Measurements from ENCODE around the gene DCLK1.

DCLK1 gene

DNA sequence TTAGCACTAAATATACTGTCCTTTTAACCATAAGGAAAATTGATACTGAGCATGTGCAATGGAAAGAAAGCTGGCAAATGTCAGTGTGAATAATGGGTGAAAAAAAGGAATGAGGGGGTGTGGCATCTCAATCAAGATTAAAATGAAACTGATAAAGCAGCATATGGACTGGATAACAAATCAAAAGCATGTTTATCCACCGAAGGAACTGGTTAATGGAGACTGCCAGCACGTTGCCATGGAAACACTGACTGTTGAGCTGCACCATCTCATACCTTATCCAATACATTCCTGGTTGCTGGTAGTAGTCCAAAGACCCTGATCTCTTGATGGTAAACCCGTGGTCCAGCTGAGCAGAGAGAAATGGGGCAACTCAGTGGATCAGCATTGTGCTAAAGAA is 343.2 kb downstream of the DCLK1 start:
- no CpG with 5 or more reads among the region's 3 CpGs for WGBS (ENCODE audit: extremely low coverage, insufficient coverage, insufficient read length)
- no peak overlapping the region for H3K4me3 ChIP-seq (ENCODE audit: low read depth, low read length)

DNA sequence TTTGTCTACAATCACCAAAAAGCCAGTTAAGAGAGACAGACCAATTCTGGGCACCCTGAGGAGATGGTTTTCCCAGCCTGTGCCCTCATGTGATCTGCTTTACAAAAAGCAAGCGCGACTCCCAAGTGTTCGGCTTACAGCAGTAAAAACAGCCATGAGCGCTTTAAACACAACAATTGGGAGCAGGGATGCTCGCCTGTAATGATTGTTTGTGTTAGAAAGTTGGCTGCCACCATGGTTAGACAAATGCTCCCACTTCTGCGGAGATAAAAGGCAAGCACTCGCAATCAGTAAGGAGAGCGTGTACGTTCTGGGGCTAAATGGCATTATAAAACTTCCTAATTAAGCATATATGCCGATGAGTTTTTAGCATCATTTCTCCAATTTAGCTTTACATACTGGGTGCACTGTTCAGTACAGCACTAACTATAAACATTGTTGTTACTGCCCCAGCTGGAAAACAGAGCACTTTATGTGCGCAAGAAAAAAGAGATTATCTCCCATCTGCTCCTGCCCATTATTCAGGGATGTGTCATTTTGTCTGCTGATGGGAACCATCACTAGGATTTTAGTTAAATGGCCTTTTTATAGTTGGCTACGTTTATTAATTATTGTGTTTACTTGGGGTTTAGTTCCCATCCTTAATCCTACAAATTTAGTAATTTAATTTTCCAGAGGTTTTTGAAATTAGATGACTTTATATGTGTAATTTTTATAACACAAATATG is 345.4 kb downstream of the DCLK1 start:
- H2BK5ac ChIP-seq (ENCODE audit: low read depth, low read length, poor library complexity): no peak overlapping the region
- no peaks in the 10 kb centered on the region for H3K9me3 ChIP-seq (ENCODE audit: insufficient read depth, low read depth, low read length)
- no CpG with 5 or more reads among the region's 12 CpGs for WGBS (ENCODE audit: extremely low coverage, insufficient coverage, insufficient read length)
- no peak overlapping the region for H4K91ac ChIP-seq (ENCODE audit: low read depth, low read length)
- H3K4me2 ChIP-seq (ENCODE audit: low read length): no peak overlapping the region
- no peaks in the 10 kb centered on the region for H3K79me2 ChIP-seq (ENCODE audit: control insufficient read depth, insufficient read depth, low read length, poor library complexity)
- H3K36me3 ChIP-seq (ENCODE audit: control insufficient read depth in 1 of 2, insufficient read depth in 2 of 2, low read length in 2 of 2): no peaks in the 10 kb centered on the region
- no peak overlapping the region for H2AFZ ChIP-seq (ENCODE audit: insufficient read depth, low read length, poor library complexity)
- no peak overlapping the region for H2AK5ac ChIP-seq (ENCODE audit: low read length)
- H3K23ac ChIP-seq (ENCODE audit: low read length): no peak overlapping the region
- no peak overlapping the region for H3K14ac ChIP-seq (ENCODE audit: low read length)
- H3K4ac ChIP-seq (ENCODE audit: low read depth, low read length): no peak overlapping the region
- no peaks in the 10 kb centered on the region for H3K4me1 ChIP-seq (ENCODE audit: control insufficient read depth in 1 of 2, insufficient read depth in 2 of 2, low read length in 2 of 2)
- H3K18ac ChIP-seq (ENCODE audit: low read length): no peak overlapping the region
- H2BK120ac ChIP-seq (ENCODE audit: insufficient read depth, low read length, poor library complexity): no peak overlapping the region
- no peak overlapping the region for H3K27ac ChIP-seq (ENCODE audit: low read depth, low read length)
- no peak overlapping the region for H3K4me3 ChIP-seq (ENCODE audit: low read depth, low read length)
- H2BK12ac ChIP-seq (ENCODE audit: low read length): no peak overlapping the region
- no peaks in the 10 kb centered on the region for H3K79me1 ChIP-seq (ENCODE audit: low read length)
- no peak overlapping the region for H4K12ac ChIP-seq (ENCODE audit: low read depth, low read length)
- H3K9ac ChIP-seq (ENCODE audit: low read length): no peak overlapping the region
- no peak overlapping the region for H4K8ac ChIP-seq (ENCODE audit: low read depth, low read length)
- DNase-seq: no peak
- H3K27me3 ChIP-seq (ENCODE audit: insufficient read depth, low read length): no peaks in the 10 kb centered on the region

More for the DNA sequence above, 343.2 kb downstream of the DCLK1 start:
- Histone ChIP-seq H3K23ac (ENCODE audit: low read length) (no peak overlapping the region), H4K91ac (ENCODE audit: low read depth, low read length) (no peak overlapping the region), H3K9ac (ENCODE audit: low read length) (no peak overlapping the region), H2AFZ (ENCODE audit: insufficient read depth, low read length, poor library complexity) (no peak overlapping the region), H3K79me2 (ENCODE audit: control insufficient read depth, insufficient read depth, low read length, poor library complexity) (no peaks in the 10 kb centered on the region), H3K4me2 (ENCODE audit: low read length) (no peak overlapping the region), H2BK120ac (ENCODE audit: insufficient read depth, low read length, poor library complexity) (no peak overlapping the region), H4K8ac (ENCODE audit: low read depth, low read length) (no peak overlapping the region), H2BK5ac (ENCODE audit: low read depth, low read length, poor library complexity) (no peak overlapping the region), H3K4me1 (ENCODE audit: control insufficient read depth in 1 of 2, insufficient read depth in 2 of 2, low read length in 2 of 2) (no peaks in the 10 kb centered on the region), H3K79me1 (ENCODE audit: low read length) (no peaks in the 10 kb centered on the region), H3K27ac (ENCODE audit: low read depth, low read length) (no peak overlapping the region), H3K27me3 (ENCODE audit: insufficient read depth, low read length) (no peaks in the 10 kb centered on the region), H3K9me3 (ENCODE audit: insufficient read depth, low read depth, low read length) (no peaks in the 10 kb centered on the region), H2BK12ac (ENCODE audit: low read length) (no peak overlapping the region), H3K36me3 (ENCODE audit: control insufficient read depth in 1 of 2, insufficient read depth in 2 of 2, low read length in 2 of 2) (no peaks in the 10 kb centered on the region), H3K14ac (ENCODE audit: low read length) (no peak overlapping the region), H2AK5ac (ENCODE audit: low read length) (no peak overlapping the region), H3K4ac (ENCODE audit: low read depth, low read length) (no peak overlapping the region), H4K12ac (ENCODE audit: low read depth, low read length) (no peak overlapping the region), H3K18ac (ENCODE audit: low read length) (no peak overlapping the region)
- DNase-seq: no peak

DNA sequence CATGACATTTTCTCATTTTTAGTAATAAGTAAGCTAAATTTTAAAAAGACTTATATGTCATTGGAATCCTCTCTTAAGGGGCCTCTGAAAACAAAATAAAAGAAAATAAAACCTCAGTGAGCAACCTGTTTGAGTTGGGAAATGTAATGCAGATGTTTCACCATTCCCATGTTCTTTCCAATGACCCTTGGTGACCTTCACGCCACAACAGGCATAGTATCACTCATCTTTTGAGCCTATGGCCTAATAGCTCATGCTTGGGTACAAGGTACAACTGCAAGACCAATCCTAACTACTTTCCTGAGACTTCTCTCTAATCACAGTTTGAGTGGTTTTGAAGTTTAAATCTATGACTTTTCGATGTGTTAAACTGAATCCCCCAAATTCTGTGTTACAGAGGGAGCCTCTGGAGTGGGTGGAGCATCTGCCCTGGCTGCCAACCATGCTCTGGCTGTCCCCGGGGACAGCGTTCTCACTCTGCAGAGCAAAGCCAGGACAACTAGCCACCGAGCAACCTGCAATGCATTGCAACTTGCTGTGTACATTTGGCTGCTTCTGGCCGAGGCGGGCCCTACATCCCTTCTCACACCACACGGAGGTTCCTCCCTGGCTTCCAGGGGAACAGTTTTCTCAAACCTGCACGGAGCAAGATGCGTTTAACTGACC is 346.8 kb downstream of the DCLK1 start:
- no peaks in the 10 kb centered on the region for H3K79me2 ChIP-seq (ENCODE audit: control insufficient read depth, insufficient read depth, low read length, poor library complexity)
- no peak overlapping the region for H3K4me3 ChIP-seq (ENCODE audit: low read depth, low read length)
- no peak overlapping the region for H4K12ac ChIP-seq (ENCODE audit: low read depth, low read length)
- WGBS (ENCODE audit: extremely low coverage, insufficient coverage, insufficient read length): no CpG with 5 or more reads among the region's 10 CpGs
- H3K36me3 ChIP-seq (ENCODE audit: control insufficient read depth in 1 of 2, insufficient read depth in 2 of 2, low read length in 2 of 2): no peaks in the 10 kb centered on the region
- no peak overlapping the region for H4K8ac ChIP-seq (ENCODE audit: low read depth, low read length)
- H3K9me3 ChIP-seq (ENCODE audit: insufficient read depth, low read depth, low read length): no peaks in the 10 kb centered on the region
- H3K23ac ChIP-seq (ENCODE audit: low read length): no peak overlapping the region
- no peak overlapping the region for H3K4ac ChIP-seq (ENCODE audit: low read depth, low read length)
- no peak for DNase-seq
- H3K4me2 ChIP-seq (ENCODE audit: low read length): no peak overlapping the region
- no peak overlapping the region for H3K9ac ChIP-seq (ENCODE audit: low read length)
- H3K79me1 ChIP-seq (ENCODE audit: low read length): no peaks in the 10 kb centered on the region
- no peak overlapping the region for H2BK5ac ChIP-seq (ENCODE audit: low read depth, low read length, poor library complexity)
- no peak overlapping the region for H2AK5ac ChIP-seq (ENCODE audit: low read length)
- no peak overlapping the region for H3K14ac ChIP-seq (ENCODE audit: low read length)
- H4K91ac ChIP-seq (ENCODE audit: low read depth, low read length): no peak overlapping the region
- no peak overlapping the region for H3K27ac ChIP-seq (ENCODE audit: low read depth, low read length)
- no peak overlapping the region for H3K18ac ChIP-seq (ENCODE audit: low read length)
- no peak overlapping the region for H2AFZ ChIP-seq (ENCODE audit: insufficient read depth, low read length, poor library complexity)
- no peaks in the 10 kb centered on the region for H3K27me3 ChIP-seq (ENCODE audit: insufficient read depth, low read length)
- H3K4me1 ChIP-seq (ENCODE audit: control insufficient read depth in 1 of 2, insufficient read depth in 2 of 2, low read length in 2 of 2): no peaks in the 10 kb centered on the region
- H2BK120ac ChIP-seq (ENCODE audit: insufficient read depth, low read length, poor library complexity): no peak overlapping the region
- no peak overlapping the region for H2BK12ac ChIP-seq (ENCODE audit: low read length)

DNA sequence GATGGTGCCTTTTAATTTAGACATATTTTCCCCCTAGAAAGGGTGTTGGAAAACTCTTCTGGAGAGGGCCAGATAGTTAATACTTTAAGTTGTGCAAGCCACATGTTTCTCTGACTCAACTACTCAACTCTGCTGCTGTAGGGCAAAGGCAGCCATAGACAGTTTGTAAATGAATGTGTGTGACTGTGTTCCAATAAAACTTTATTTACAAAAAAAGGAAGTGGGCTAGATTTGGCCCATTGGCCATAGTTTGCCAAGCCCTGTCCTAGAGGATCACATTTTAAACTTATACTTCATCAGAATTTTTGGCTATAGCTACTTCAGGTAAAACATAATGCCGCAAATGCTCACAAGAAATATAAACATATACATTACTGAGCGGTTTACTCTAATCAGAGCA is 348.4 kb downstream of the DCLK1 start:
- DNase-seq: no peak
- Histone ChIP-seq H3K27ac (ENCODE audit: low read depth, low read length) (no peak overlapping the region), H3K23ac (ENCODE audit: low read length) (no peak overlapping the region), H3K4me2 (ENCODE audit: low read length) (no peak overlapping the region), H3K4me3 (ENCODE audit: low read depth, low read length) (no peak overlapping the region), H3K4me1 (ENCODE audit: control insufficient read depth in 1 of 2, insufficient read depth in 2 of 2, low read length in 2 of 2) (no peaks in the 10 kb centered on the region), H2BK5ac (ENCODE audit: low read depth, low read length, poor library complexity) (no peak overlapping the region), H2AK5ac (ENCODE audit: low read length) (no peak overlapping the region), H3K79me1 (ENCODE audit: low read length) (no peaks in the 10 kb centered on the region), H4K8ac (ENCODE audit: low read depth, low read length) (no peak overlapping the region), H3K9ac (ENCODE audit: low read length) (no peak overlapping the region), H4K12ac (ENCODE audit: low read depth, low read length) (no peak overlapping the region), H3K14ac (ENCODE audit: low read length) (no peak overlapping the region), H2BK120ac (ENCODE audit: insufficient read depth, low read length, poor library complexity) (no peak overlapping the region), H2BK12ac (ENCODE audit: low read length) (no peak overlapping the region), H3K4ac (ENCODE audit: low read depth, low read length) (no peak overlapping the region), H3K36me3 (ENCODE audit: control insufficient read depth in 1 of 2, insufficient read depth in 2 of 2, low read length in 2 of 2) (no peaks in the 10 kb centered on the region), H3K9me3 (ENCODE audit: insufficient read depth, low read depth, low read length) (no peaks in the 10 kb centered on the region), H4K91ac (ENCODE audit: low read depth, low read length) (no peak overlapping the region), H3K18ac (ENCODE audit: low read length) (no peak overlapping the region), H3K79me2 (ENCODE audit: control insufficient read depth, insufficient read depth, low read length, poor library complexity) (no peaks in the 10 kb centered on the region), H3K27me3 (ENCODE audit: insufficient read depth, low read length) (no peaks in the 10 kb centered on the region), H2AFZ (ENCODE audit: insufficient read depth, low read length, poor library complexity) (no peak overlapping the region)
- WGBS (ENCODE audit: extremely low coverage, insufficient coverage, insufficient read length): no CpG with 5 or more reads among the region's 2 CpGs

Measured in trophoblast cell (in vitro differentiated cells and primary cell).